Measurements from ENCODE around the gene LRRC14B.
"Not testable (repeated sequence)": the region's sequence is repeated elsewhere in the genome, so short reads cannot be mapped to it uniquely, and the experiment has no call there.

The LRRC14B gene

DNA sequence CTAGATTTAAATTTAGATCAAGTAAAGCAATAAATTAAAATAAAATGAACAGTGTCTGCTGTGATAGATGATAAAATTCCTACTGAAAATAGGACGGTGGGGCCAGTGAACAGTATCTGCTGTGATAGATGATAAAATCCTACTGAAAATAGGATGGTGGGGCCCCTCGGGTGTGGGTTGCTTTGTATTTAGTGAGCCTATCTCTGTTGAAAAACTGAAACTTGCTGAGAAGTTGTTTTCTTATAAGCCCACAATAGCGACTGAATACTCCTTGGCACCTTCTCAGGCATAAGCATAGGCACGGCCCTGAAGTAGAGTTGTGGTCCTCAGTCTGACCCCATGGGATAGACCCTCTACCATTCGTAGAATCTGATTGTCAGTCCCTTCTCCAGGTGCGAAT lies 32.5 kb downstream of the LRRC14B start:
- no peak overlapping the region for H3K27ac ChIP-seq
- TF ChIP-seq ZFX (IDR thresholded peaks at IDR 0.05) = no peak
- TF ChIP-seq, protein P1, sequence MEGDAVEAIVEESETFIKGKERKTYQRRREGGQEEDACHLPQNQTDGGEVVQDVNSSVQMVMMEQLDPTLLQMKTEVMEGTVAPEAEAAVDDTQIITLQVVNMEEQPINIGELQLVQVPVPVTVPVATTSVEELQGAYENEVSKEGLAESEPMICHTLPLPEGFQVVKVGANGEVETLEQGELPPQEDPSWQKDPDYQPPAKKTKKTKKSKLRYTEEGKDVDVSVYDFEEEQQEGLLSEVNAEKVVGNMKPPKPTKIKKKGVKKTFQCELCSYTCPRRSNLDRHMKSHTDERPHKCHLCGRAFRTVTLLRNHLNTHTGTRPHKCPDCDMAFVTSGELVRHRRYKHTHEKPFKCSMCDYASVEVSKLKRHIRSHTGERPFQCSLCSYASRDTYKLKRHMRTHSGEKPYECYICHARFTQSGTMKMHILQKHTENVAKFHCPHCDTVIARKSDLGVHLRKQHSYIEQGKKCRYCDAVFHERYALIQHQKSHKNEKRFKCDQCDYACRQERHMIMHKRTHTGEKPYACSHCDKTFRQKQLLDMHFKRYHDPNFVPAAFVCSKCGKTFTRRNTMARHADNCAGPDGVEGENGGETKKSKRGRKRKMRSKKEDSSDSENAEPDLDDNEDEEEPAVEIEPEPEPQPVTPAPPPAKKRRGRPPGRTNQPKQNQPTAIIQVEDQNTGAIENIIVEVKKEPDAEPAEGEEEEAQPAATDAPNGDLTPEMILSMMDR (conservative IDR thresholded peaks at IDR 0.05) = no peak

DNA sequence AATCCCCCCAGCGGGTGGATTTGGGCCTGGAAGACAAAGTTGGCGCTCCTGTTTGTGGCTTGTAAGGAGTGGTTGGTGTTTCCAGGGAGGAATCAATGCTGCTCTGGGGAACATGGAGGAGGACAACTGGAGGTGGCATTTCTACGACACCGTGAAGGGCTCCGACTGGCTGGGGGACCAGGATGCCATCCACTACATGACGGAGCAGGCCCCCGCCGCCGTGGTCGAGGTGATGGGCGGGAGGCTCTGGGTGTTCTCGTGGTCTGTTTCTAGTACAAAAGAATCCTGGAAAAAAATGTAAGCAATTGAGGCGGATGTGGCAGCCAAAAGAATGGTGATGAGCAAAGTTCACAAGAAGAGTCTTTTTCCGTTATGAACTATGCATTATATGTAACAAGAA lies 34.0 kb downstream of the LRRC14B start:
- TF ChIP-seq ZFX (IDR thresholded peaks at IDR 0.05) = no peak
- H3K27ac ChIP-seq = no peak overlapping the region

DNA sequence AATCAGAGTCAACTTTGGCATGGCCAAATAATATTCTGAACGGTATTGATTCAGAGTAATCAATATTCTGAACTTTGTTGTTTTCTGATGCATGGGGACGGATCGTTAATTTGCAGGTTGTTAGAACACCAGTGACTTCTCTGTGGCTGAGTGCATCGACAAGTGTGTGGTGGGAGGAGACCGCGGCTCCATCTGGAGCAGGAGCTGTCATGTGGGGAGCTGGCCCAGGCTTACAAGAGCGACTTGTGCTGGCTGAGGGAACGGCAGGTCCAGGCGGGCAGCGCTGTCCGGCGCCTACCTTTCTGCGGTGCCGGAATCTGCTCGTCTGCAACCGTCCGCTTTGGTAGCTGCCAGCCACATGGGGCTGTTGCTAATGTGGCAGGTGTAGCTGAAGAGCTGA lies 36.1 kb downstream of the LRRC14B start:
- not testable (repeated sequence) for H3K27ac ChIP-seq

DNA sequence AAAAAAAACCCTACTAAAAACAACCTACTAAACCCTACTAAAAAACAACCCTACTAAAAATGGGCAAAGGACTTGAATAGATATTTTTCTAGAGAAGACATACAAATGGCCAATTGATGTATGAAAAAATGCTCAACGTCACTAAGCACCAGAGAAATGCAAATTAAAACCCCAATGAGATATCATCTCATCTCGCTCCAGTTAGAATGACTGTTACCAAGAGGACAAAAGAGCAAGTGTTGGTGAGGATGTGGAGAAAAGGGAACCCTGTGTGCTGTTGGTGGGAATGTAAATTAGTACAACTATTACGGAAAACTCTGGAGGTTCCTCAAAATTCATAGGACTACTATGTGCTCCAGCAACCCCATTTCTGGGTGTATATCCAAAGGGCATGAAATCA lies 37.6 kb downstream of the LRRC14B start:
- TF ChIP-seq ZFX (IDR thresholded peaks at IDR 0.05) = no peak
- TF ChIP-seq, protein P1 (conservative IDR thresholded peaks at IDR 0.05) = no peak
- H3K27ac ChIP-seq = no peak overlapping the region

DNA sequence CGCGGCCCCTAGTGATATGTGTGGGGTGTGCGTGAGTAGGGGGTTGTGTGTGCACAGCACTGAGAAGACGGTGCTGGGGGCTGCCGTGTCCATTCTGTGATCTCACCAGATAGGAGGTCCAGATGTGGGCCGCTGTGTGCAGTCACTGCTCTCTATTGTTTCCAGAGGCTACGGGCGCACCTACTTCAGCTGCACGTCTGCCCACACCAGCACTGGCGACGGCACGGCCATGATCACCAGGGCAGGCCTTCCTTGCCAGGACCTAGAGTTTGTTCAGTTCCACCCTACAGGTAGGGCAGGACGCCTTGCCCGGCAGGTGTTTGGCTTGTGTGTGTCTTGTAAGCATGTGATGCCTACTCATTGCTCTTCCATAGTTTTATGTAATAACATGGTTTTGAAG lies 39.4 kb downstream of the LRRC14B start:
- no peak overlapping the region for H3K27ac ChIP-seq
- TF ChIP-seq, protein P1 (conservative IDR thresholded peaks at IDR 0.05) = no peak
- no peak for TF ChIP-seq ZFX (IDR thresholded peaks at IDR 0.05)

DNA sequence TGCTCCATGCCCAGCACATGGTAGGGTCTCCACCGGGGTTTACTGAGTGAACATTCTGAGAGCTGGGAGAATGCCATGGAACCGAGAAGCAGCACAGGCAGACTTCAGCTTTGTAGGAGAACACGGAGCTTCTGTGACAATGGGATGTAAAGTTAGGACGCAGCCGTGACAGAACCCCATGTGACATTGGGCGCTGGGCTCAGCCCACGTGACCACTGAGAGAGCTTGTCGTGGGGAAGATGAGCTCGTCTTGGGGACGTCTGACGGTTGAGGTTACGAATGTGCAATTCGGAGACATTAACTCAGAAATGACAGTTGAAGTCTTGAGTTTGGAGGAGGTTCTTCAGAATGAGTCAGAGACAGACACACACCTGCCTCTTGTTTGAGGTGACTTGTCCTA lies 40.4 kb downstream of the LRRC14B start:
- TF ChIP-seq, protein P1 (conservative IDR thresholded peaks at IDR 0.05) = no peak
- no peak for TF ChIP-seq ZFX (IDR thresholded peaks at IDR 0.05)
- H3K27ac ChIP-seq = no peak overlapping the region

DNA sequence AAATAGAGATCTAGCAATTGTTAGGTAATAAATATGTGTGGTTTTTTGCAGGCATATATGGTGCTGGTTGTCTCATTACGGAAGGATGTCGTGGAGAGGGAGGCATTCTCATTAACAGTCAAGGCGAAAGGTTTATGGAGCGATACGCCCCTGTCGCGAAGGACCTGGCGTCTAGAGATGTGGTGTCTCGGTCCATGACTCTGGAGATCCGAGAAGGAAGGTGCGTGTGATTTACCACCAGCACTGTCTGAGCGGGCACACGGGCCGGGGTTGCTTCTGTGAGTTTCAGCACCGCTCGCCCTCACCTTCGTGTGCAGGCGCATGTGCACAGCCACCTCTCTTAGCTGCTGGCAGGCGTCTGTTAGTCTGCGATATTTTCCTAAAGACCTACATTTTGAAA lies 42.1 kb downstream of the LRRC14B start:
- not testable (repeated sequence) for H3K27ac ChIP-seq

DNA sequence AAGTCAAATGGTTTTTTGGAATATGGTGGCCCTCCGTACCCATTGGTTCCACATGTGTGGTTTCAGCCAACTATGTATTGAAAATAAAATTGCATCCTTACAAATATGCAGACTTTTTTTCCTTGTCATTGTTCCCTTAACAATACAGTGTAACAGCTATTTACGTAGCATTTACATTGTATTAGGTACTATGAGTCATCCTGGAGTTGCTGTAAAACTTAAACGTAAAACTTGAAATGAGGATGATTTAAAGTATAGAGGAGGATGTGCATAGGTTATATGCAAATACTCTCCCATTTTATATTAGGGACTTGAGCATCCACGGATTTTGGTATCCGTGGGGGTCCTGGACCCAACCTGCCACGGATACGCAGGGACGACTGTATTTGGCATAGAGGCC lies 43.2 kb downstream of the LRRC14B start:
- H3K27ac ChIP-seq = no peak overlapping the region
- TF ChIP-seq, protein P1 (conservative IDR thresholded peaks at IDR 0.05) = no peak
- TF ChIP-seq ZFX (IDR thresholded peaks at IDR 0.05) = no peak

DNA sequence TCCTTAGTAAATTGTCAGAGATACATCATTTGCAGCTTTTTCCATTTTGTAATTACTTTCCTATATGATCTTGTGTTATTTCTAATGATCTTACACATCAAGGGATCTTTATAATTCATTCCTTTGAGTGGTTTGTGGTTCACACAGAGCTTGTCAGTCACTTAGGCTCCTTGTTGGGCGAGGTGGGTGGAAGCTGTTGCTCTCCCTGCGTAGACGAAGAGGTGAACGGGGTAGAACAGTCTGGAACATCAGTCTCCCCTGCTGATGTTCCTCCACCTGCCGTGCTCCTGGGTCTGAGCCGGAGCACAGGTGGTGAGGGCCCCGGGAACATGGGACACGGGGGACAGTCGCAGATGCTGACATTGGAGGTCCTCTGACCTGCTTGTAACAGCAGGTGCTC lies 44.2 kb downstream of the LRRC14B start:
- not testable (repeated sequence) for H3K27ac ChIP-seq

DNA sequence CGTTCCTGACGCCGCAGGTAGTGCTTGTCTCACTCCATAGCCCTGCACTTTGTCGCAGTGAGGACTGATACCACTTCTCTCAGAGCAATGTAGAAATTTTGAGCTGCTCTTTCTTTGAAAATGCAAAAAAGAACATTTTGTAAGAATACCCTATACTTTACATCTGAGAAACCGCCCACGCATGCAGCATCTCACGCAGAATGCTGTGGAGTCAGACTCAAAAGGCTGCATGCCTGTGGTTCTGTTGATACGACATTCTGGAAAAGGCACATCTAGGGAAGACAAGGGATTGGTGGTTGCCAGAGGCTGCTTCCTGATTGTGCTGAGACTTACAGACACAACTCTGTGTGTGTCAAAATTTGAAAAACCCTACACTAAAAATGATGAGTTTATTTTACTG lies 46.6 kb downstream of the LRRC14B start:
- not testable (repeated sequence) for H3K27ac ChIP-seq

DNA sequence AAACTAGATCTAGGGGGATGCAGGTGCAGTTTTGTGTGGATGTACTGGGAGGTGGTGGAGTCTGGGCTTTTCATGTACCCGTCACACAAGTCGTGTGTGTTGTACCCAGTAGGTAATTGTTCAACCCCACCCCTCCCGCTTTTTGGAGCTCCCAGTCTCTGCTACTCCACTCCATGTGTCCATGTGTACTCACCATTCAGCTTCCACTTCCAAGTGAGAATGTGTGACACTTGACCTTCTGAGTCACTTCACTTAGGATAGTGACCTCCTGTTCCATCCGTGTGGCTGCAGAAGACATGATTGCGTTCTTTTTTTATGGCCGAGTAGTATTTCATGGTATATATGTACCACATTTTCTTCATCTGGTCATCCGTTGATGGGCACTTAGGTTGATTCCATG lies 49.3 kb downstream of the LRRC14B start:
- H3K27ac ChIP-seq = not testable (repeated sequence)

DNA sequence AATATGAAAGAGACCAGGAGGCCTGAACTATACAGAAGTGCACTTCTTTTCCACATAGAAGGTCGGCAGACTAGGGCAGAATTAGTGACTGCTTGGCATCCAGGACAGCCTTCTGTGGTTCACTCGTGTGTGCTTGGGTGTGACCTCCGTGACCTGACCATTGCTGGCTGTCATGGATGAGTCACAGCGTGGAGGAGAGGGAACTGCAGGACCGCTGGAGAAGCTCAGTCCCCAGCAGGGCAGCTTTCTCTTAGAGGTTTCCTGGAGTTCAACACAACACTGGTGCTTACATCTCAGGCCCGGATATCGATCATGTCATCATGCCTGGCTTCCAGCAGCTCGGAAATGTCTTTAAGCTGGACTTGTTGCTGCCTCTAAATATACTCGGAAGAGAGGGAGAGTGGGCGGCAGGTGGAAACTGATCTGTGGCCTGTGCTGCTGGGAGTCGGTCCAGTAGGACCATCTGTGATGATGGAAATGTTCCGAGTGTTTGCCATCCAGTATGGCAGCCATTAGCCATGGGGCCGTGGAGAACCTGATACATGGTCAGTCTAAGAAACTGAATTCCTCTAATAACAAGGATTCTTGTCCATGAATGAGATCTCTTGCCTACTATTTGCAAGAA lies 49.9 kb downstream of the LRRC14B start:
- H3K27ac ChIP-seq = not testable (repeated sequence)

DNA sequence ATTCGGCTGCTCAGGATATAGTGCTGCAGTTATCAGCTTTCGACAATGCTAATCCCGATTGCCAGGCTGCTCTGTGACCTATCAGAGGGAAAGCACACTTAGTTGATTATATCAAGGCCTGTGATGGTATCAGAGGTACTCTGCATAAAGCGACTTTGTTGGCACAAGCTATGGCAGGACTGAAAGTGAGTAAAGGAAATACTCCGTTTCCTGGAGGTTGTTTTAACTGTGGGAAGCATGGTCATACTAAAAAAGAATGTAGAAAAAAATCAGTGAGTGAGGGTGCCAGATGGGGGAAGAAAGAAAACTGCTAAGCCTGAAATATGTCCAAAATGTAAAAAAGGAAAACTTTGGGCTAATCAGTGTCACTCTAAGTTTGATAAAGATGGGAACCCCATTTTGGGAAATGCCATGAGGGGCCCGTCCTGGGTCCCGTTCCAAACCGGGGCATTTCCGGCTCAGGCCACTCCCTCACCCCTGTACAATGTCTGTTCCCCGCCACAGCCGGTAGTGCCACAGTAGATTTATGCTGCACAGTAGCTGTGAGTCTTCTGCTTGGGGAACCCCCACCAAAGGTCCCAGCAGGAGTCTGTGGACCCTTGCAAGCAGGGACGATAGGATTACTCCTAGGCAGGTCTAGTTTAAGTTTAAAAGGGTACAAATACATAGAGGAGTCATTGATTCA lies 52.5 kb downstream of the LRRC14B start:
- not testable (repeated sequence) for H3K27ac ChIP-seq

DNA sequence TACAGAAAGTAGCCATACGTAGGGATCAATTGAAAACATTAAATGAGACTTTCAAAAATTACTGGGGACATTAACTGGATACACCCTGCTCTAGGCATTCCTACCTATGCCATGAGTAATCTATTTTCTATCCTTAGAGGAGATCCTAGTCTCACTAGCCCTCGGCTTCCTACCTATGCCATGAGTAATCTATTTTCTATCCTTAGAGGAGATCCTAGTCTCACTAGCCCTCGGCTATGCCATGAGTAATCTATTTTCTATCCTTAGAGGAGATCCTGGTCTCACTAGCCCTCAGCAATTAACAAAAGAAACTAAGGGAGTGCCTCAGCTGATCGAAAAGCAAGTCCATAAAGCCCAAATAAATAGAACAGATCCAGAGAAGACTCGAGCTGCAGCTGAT lies 54.4 kb downstream of the LRRC14B start:
- not testable (repeated sequence) for H3K27ac ChIP-seq

Measured in C4-2B (cell line).